Muscle of arm (tissue), 14 donors: Measurements from ENCODE around the gene EBF4. TPM values are rescaled to one million over a fixed set of nuclear protein-coding genes. Genes with fewer than 3 reads are reported as not detected.

Experiments
- DNase-seq: peaks from one replicate; pipeline ENCODE4 v3.0.0-alpha.2; 2013
- long read RNA-seq, 11 donors: transcript quantifications; one replicate each; lab custom pipeline, GENCODE V29; 2026
- polyA plus RNA-seq, 12 donors: library from polyadenylated mRNA; unstranded; fragments of 120-200 nt; gene quantifications; one replicate each; pipeline ENCODE4 v1.2.1, GENCODE V29; 2013; ENCODE audit not compliant: insufficient read length in 12 of 12

EBF4 gene, protein sequence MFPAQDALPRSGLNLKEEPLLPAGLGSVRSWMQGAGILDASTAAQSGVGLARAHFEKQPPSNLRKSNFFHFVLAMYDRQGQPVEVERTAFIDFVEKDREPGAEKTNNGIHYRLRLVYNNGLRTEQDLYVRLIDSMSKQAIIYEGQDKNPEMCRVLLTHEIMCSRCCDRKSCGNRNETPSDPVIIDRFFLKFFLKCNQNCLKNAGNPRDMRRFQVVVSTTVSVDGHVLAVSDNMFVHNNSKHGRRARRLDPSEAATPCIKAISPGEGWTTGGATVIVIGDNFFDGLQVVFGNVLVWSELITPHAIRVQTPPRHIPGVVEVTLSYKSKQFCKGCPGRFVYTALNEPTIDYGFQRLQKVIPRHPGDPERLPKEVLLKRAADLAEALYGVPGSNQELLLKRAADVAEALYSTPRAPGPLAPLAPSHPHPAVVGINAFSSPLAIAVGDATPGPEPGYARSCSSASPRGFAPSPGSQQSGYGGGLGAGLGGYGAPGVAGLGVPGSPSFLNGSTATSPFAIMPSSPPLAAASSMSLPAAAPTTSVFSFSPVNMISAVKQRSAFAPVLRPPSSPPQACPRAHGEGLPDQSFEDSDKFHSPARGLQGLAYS
- 1 to 10 TPM in 11 of 12 donors, not detected in 1; 3.9 to 9.6 (median 6.5) TPM for polyA plus RNA-seq
- long read RNA-seq, donor 1, partial matches to known transcripts, result 0 of 3 reads
- long read RNA-seq, donor 1, other reads (novel, unspliced or antisense), result 0 of 3 reads
- long read RNA-seq, donor 2, result 0 reads
- long read RNA-seq, donor 3, result 0 reads
- long read RNA-seq, donor 4, partial matches to known transcripts, result 0 of 1 reads
- long read RNA-seq, donor 4, other reads (novel, unspliced or antisense), result 0 of 1 reads
- long read RNA-seq, donor 5, result 0 reads
- long read RNA-seq, donor 6, result 0 reads
- long read RNA-seq, donor 7, partial matches to known transcripts, result 0 of 1 reads
- long read RNA-seq, donor 7, other reads (novel, unspliced or antisense), result 0 of 1 reads
- long read RNA-seq, donor 8, partial matches to known transcripts, result 0 of 2 reads
- long read RNA-seq, donor 8, other reads (novel, unspliced or antisense), result 0 of 2 reads
- long read RNA-seq, donor 9, result 0 reads
- long read RNA-seq, donor 10, partial matches to known transcripts, result 0 of 2 reads
- long read RNA-seq, donor 10, other reads (novel, unspliced or antisense), result 0 of 2 reads
- long read RNA-seq, donor 11, result 0 reads

DNA sequence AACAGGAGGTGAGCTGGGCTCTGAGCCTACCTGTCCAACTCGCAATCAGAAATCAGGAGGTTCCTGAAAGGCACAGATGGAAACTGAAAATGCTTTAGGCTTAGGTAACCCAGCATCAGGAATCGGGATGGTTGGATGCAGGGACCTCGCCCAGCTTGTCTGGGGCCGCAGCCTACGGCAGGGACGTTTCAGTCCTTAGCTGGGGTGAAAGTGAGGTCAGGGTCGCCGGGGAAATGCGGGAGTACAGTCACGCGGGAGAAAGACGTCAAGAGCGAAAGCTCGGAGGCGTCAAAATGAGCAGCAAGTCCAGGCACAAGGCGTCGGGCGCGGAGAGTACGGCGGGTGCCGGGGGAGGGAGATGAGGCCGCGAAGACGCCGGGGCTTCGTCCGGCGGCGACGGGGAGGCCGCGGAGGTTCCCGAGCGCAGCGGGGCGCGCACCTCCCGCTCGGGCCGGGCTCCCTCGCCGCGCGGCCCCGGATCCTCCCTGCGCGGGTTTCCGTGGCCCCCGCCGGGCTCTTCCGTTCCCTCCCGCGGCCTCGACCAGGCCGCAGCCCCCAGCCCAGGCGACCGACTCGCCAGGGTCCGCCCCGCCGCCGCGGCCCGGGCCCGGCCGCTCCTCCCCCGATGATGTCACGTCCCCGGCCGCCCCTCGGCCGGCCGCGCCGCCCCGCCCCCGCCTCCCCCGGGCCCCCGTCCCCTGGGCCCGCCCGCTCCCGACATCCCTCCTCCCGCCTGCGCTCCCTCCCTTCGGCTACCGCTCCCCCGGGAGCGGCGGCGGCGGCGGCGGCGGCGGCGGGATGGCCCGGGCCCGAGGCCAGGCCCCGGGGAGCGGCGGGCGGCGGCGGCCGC is at the start of gene EBF4:
EBF4 (plus strand) TSS at position 745 of the 850 bp plus-strand sequence. CDS start 866 bp downstream, outside the sequence.
- DNase-seq, result peak; percentile 38

DNA sequence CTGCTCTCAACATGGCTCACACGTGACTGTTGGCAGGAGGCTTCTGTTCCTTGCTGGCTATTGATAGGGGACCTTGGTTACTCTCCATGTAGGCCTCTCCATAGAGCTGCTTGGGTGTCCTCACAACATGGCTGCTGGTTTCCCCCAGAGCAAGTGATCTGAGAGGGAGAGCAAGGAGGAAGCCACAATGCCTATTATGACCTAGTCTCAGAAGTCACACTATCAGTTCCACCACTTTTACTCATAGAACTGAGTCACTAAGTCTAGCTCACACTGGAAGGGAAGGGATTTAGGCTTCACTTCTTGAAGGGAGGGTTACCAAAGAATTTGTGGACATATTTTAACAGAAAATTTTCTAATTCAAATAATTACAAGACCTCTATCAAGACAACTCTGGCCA is 48.9 kb upstream of the EBF4 start:
- no peak for DNase-seq

DNA sequence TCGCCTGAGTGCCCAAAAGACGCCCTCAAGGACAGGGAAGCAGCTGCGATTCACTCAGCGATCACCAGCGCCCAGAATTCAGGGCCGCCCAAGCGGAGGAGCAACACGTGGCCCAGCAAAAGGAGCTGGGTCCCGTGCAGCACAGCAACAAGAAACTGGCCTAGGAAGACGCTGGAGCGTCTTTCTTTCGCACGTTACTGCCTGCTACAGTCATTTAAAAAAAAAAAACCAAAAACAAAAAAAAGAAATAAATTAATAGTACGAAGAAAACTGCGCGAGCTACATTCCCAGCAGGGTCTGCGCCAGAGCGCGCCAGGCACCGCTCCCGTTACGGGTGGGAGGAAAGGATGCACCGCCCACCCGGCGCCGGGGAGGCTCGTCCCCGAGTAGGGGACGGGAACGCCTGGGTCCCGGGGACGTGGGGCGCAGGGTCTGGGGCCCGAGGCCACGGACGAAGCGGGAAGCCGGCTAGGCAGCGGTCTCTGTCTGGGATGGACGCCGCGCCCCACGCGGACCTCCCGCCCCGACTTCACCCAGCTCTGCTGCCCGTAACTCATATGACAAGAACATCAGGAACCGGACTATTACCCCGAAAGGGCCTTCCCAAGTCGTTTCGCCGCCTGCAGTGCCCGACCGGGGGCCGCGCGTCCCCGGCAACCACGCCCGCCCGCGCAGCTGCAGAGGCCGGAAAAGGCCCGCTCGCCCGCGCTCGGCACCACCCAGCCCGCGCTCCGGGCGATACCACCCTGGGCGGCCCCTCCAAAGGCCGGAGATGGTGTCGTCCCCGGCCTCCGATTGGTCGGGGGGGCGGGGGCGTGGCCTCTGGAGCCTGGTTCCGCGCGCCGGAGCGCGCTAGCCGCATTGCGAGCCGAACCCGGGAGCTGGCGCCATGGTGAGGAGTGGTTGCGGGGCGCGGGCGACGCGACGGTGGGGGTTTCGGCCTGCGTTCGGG is 40.5 kb upstream of the EBF4 start, which contains the start of gene NOP56:
NOP56 (plus strand) TSS at position 861 of the 952 bp plus-strand sequence; CDS start at position 890, 29 bp downstream.
- peak; percentile 95 for DNase-seq

DNA sequence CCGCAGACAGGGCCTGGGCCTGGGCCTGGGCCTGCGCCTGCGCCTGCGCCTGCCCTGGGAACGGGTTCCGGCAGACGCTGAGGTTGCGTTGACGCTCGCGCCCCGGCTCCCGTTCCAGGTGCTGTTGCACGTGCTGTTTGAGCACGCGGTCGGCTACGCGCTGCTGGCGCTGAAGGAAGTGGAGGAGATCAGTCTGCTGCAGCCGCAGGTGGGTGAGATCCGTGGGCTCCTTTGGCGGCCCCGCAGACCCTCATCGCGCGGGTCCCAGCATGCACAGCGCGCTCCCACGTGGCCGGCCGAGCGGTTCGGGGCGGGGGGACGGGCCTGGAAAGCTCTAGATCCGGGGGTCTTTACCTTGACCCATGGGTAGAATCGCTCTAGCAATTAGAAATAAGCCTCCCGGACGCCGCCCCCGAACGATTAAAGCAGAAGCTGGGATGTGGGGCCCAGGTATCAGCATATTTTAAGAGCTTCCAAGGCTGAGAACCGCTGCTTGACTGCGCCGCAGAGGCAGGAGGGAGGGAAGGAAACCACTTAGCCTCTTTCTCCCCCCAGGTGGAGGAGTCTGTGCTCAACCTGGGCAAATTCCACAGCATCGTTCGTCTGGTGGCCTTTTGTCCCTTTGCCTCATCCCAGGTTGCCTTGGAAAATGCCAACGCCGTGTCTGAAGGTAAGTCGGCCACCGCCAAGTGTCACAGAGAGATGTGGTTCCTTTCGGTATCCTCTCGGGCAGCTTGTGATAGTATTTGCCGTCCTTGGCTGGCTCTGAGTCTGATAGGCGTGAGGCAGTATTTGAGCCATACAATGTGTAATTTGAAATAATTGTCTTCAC is 39.6 kb upstream of the EBF4 start:
- DNase-seq, result peak; percentile 53

DNA sequence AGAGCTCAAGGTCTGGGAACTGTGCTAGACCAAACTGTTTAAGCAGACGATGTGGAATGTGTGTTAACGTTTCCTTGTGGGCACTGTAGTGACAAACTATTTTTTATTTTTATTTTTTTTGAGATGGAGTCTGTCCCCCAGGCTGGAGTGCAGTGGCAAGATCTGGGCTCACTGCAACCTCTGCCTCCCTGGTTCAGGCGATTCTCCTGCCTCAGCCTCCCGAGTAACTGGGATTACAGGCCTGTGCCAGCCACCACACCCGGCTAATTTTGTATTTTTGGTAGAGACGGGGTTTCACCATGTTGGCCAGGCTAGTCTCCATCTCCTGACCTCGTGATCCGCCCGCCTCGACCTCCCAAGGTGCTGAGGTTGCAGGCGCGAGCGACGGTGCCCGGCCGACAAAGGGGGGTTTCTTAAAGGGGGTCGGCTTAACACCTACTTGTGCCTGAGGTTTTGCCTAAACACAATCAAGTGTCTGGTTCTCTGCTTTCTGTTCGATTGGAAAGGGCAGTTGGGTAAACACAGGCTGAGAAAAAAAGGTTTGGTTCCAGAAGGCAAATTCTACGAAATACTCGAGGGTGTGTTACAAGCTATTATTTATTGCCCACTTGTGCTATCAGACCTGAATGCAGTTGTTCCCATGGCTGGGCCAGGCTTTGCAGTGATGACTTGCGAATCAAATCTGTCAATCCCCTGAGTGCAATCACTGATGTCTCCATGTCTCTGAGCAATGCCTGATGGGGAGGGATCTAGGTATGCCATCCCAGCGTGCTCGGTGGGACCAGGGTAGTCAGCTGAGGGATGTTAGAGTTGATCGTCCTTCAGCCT is 38.8 kb upstream of the EBF4 start:
- no peak for DNase-seq

DNA sequence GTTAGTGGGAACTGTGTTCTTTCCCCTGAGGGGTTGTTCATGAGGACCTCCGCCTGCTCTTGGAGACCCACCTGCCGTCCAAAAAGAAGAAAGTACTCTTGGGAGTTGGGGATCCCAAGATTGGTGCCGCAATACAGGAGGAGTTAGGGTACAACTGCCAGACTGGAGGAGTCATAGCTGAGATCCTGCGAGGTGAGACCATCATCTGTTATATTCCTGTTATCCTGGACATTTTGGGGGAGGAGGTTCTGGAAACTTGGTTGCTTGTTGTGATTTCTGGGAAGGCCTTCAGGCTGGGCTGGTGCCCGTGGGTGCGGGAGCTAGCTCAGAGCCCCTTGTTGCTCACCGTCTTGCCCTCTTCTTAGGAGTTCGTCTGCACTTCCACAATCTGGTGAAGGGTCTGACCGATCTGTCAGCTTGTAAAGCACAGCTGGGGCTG is 38.2 kb upstream of the EBF4 start:
- DNase-seq, result no peak

DNA sequence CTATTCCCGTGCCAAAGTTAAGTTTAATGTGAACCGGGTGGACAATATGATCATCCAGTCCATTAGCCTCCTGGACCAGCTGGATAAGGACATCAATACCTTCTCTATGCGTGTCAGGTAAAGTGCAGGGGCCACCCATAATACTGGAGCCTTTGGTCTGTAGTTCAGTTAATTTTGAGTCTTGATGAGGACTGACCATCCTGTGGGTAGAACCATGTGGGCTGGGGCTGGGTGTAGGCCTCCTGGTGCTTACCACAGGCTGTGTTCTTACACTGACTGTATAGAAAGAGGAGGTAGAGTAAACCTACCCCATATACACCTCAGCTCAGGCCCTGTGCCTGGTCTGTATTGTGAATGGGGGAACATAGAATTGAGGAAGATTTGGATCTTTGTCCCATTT is 37.7 kb upstream of the EBF4 start:
- DNase-seq, result no peak

DNA sequence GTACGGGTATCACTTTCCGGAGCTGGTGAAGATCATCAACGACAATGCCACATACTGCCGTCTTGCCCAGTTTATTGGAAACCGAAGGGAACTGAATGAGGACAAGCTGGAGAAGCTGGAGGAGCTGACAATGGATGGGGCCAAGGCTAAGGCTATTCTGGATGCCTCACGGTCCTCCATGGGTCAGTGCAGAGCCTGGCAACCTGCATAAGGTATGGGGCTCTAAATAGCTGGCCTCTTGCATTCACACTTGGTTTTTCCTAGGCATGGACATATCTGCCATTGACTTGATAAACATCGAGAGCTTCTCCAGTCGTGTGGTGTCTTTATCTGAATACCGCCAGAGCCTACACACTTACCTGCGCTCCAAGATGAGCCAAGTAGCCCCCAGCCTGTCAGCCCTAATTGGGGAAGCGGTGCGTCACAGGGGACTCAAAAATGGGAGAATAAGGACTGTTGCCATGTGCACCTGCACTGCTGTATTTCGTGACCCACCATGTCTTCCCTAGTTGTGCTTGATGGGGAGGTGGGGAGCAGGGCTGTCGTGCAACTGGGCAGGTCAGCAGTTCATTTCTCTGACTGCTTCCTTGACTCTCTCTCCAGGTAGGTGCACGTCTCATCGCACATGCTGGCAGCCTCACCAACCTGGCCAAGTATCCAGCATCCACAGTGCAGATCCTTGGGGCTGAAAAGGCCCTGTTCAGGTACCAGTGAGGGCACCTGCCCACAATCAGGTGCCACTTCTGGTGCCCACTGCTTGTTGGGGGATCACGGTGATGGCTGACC is 37.1 kb upstream of the EBF4 start:
- no peak for DNase-seq

DNA sequence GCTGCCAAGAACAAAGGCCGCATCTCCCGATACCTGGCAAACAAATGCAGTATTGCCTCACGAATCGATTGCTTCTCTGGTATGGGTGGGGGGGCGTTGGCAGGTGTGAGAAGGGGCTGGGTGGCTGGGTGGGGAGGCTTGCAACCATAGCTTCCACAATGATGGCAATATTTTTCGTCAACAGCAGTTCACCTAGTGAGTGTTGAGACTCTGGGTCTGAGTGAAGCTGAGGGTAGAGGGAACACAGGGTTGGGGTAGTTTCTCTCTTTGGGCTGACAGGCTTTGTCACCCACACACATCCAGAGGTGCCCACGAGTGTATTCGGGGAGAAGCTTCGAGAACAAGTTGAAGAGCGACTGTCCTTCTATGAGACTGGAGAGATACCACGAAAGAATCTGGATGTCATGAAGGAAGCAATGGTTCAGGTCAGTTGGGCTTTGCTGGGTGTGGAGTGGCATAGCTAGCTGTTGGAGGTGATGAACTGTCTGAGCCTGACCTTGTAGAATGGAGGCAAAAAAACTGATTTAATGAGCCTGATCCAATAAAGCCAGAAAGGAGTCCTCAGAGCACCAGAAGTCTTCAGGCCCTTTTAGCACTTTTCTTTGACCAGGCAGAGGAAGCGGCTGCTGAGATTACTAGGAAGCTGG is 36.0 kb upstream of the EBF4 start:
- no peak for DNase-seq

DNA sequence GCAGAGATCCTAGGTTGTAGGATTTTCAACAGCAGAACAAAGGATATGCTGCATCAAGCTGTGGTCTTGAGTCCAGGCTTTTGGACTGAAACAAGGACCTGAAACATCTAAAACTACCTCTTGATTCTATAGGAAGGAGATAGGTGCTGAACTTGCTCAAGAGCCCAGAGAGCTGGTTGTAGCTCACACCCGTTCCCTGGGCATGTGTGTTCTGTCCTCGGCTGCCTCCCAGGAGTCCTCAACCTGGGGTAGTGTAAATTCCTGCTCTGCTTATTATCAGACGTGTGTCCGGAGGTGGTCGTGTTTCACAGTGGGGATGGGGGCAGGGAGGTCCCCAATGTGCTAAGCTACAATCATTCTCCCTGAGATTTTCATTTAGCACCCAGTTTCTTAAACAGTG is 35.3 kb upstream of the EBF4 start:
- DNase-seq, result no peak

DNA sequence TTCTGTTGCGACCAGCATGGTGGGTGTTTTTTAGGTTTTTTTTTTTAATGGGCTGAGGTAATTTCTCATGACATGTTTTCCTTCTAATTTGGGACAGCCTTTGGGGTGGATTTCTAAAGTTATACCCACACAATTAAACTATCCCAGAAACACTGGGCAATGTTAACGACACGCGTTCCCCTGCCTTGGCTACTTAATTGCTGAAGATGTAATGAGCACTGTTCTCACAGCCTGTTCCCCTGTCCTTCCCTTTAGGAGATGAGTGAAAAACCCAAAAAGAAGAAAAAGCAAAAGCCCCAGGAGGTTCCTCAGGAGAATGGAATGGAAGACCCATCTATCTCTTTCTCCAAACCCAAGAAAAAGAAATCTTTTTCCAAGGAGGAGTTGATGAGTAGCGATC is 34.9 kb upstream of the EBF4 start:
- no peak for DNase-seq

DNA sequence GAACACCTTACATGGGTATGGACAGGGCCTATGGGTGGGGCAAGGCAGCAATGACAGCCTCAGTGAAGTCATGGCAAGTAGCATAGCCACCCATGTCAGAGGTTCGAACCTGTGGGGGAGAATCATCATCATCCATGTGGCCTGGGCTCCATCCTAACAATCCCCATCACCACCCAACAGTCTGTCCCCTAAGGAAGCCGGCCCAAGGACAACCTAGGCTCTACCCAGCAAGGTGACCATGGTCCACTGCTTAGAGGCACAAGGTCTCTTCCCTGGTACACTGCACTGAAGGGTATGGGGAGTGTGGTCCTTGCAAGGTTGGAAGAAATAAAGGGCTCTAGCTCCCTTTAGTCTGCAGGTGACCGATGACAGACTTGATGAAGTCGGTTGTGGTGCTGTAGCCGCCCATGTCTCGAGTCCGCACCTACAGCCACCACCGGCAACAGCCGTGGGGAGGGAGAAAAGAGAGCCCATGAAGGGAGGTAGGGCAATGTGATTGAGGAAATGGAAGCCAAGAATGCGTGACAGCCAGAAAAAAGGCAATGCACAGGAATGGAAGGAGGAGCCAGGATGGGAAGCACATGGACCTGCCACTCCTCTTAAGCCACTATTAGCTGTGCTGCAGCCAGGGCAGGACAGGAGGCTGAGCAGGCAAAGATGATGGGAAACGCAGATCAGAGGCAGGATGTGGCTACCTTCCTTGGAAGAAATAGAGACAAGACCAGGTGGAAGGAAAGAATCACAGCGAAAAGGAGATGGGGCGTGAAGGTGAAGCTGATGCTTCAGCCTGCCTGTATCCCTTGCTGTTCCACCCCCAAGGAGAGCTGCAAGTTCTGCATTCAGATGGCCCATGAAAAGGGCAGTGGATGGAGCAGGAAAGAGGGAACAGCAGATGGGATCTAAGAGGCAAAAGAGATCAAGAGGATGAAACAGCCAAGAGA is 33.9 kb upstream of the EBF4 start:
- no peak for DNase-seq

DNA sequence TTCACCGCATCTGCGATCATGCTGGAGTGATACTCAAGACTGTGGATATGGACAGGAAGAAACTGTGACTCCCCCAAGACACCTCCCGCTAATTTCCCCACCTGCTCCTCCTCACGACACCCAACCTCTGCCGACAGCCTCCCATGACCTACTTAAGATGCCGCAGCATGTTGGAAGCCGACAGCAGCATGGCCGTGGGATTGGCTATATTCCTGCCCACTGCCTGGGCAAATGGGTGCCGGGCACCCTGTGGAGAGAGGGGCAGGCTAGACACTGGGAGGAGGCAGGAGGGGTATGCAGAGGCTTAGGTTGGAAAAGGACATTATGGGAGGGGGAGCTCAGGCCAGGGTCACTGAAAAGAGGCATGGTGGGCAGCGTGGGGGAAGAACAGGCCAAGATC is 33.0 kb upstream of the EBF4 start:
- DNase-seq, result no peak

DNA sequence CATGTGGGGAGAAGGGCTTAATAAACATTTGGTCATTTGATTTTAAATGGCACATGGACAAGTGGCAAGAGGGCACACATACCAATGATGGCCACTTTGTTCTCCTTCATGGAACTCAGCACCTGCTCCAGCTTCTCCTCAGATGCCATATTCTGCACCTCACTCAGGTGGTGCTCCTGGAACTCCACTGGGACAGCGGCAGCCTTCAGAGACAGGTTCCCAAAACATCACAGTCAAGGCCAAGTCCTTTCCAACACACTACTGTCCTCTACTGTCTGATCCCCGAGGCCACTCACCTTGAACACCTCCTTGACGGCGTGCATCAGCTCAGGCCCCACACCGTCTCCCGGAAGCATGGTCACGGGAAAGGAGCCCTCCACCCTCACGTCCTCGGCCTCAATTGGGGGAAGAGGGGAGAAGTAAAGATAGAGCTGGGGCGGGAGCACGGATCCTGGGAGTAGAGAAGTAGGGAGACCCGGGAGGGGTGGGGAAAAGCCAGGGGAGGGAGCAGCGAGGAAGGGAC is 29.2 kb upstream of the EBF4 start:
- DNase-seq, result no peak
